SK-N-SH (cell line): Measurements from ENCODE around the gene LIAS. TPM values are rescaled to one million over a fixed set of nuclear protein-coding genes. Genes with fewer than 3 reads are reported as not detected.

ENCODE experiments used
- CTCF ChIA-PET: fragments of 300-600, 350-600 bp; formaldehyde crosslinking; extraction: SDS; loops from one replicate; lab custom pipeline; 2021; lab: Yijun Ruan, JAX
- POLR2A ChIA-PET: fragments of 350-600 bp; sonication (Branson Sonifier 250); formaldehyde crosslinking; extraction: SDS; loops from one replicate; lab custom pipeline; 2020; ENCODE audit warnings: antibody characterized with exemption, inconsistent platforms; lab: Yijun Ruan, JAX
- DNase-seq: peaks from one replicate; pipeline ENCODE4 v3.0.0; 2012
- H2AFZ ChIP-seq: fragments of 200-600 bp; sonication (generic); 2 replicates; pipeline ENCODE4 v1.8.1; 2016; ENCODE audit warnings: antibody characterized with exemption, mild to moderate bottlenecking, low read depth
- H3F3A ChIP-seq: fragments of 200-600 bp; sonication (generic); replicated peaks from 2 replicates; pipeline ENCODE3; 2016; ENCODE audit warnings: antibody characterized with exemption, mild to moderate bottlenecking; ENCODE audit not compliant: insufficient read depth
- H3K27ac ChIP-seq, 2 experiments: fragments of 200-500 bp in 1 of 2; fragments of 200-600 bp in 1 of 2; sonication (Bioruptor generic) in 1 of 2; sonication (generic), shearing (Covaris generic) in 1 of 2; 2 replicates each; pipeline versions ENCODE4 v1.5.1 to v1.6.1; 2014 to 2016; ENCODE audit warnings: low read depth in 2 of 2, inconsistent platforms in 1 of 2, low read length in 1 of 2, mild to moderate bottlenecking in 1 of 2, mixed read lengths in 1 of 2
- H3K27me3 ChIP-seq: fragments of 200-600 bp; sonication (generic), shearing (Covaris generic); 2 replicates; pipeline ENCODE4 v1.6.1; 2016; ENCODE audit warnings: mixed run types; ENCODE audit not compliant: insufficient read depth
- H3K36me3 ChIP-seq, 2 experiments: fragments of 200-500 bp in 1 of 2; fragments of 200-600 bp in 1 of 2; sonication (Bioruptor generic) in 1 of 2; sonication (generic) in 1 of 2; replicated peaks in 1 of 2; 2 replicates each; pipeline versions ENCODE3 to v1.5.1; 2014 to 2016; ENCODE audit warnings: low read length in 1 of 2, mild to moderate bottlenecking in 1 of 2; ENCODE audit not compliant: insufficient read depth in 2 of 2, control insufficient read depth in 1 of 2
- H3K4me1 ChIP-seq, 2 experiments: fragments of 200-500 bp in 1 of 2; fragments of 200-600 bp in 1 of 2; sonication (Bioruptor generic) in 1 of 2; sonication (generic), shearing (Covaris generic) in 1 of 2; 2 replicates each; pipeline versions ENCODE4 v1.5.1 to v1.6.1; 2014 to 2016; ENCODE audit warnings: low read depth in 1 of 2, low read length in 1 of 2, mixed run types in 1 of 2; ENCODE audit not compliant: insufficient read depth in 2 of 2, control insufficient read depth in 1 of 2
- H3K4me2 ChIP-seq: fragments of 200-600 bp; sonication (generic), shearing (Covaris generic); 2 replicates; pipeline ENCODE4 v1.6.1; 2017; ENCODE audit warnings: mixed run types
- H3K4me3 ChIP-seq, 2 experiments: fragments of 200-500 bp in 1 of 2; fragments of 200-600 bp in 1 of 2; sonication (Bioruptor generic) in 1 of 2; sonication (generic), shearing (Covaris generic) in 1 of 2; 2 replicates each; pipeline versions ENCODE4 v1.5.1 to v1.8.1; 2014 to 2016; ENCODE audit warnings: low read depth in 2 of 2, inconsistent platforms in 1 of 2, low read length in 1 of 2, mild to moderate bottlenecking in 1 of 2, mixed read lengths in 1 of 2, moderate library complexity in 1 of 2
- H3K79me2 ChIP-seq: fragments of 200-600 bp; sonication (generic); 2 replicates; pipeline ENCODE4 v1.8.1; 2017; ENCODE audit warnings: mild to moderate bottlenecking; ENCODE audit not compliant: insufficient read depth
- H3K9ac ChIP-seq: fragments of 200-600 bp; sonication (generic); 2 replicates; pipeline ENCODE4 v1.6.1; 2017; ENCODE audit warnings: mixed run types
- H3K9me2 ChIP-seq: fragments of 200-600 bp; sonication (generic); 2 replicates; pipeline ENCODE4 v1.6.1; 2017; ENCODE audit warnings: mixed run types
- H3K9me3 ChIP-seq: fragments of 200-600 bp; sonication (generic); 2 replicates; pipeline ENCODE4 v1.6.1; 2017; ENCODE audit warnings: mixed run types, mild to moderate bottlenecking, moderate library complexity
- H4K20me1 ChIP-seq: fragments of 200-600 bp; sonication (generic); 2 replicates; pipeline ENCODE4 v1.6.1; 2017; ENCODE audit warnings: mild to moderate bottlenecking, mixed run types; ENCODE audit not compliant: insufficient read depth
- ELF1 ChIP-seq: IDR thresholded peaks from 2 replicates; pipeline ENCODE4 v1.4.0; 2012
- FOSL2 ChIP-seq: IDR thresholded peaks from 2 replicates; pipeline ENCODE4 v1.4.0; 2012; ENCODE audit warnings: low read depth, mild to moderate bottlenecking, moderate library complexity, borderline replicate concordance
- FOXJ3 ChIP-seq: sonication (generic); formaldehyde crosslinking; IDR thresholded peaks from 2 replicates; pipeline ENCODE4 v1.5.1; 2020; ENCODE audit warnings: mild to moderate bottlenecking, missing genetic modification reagents
- MEF2A ChIP-seq: IDR thresholded peaks from 2 replicates; pipeline ENCODE4 v1.4.0; 2012; ENCODE audit warnings: low read depth, borderline replicate concordance
- POLR2AphosphoS5 ChIP-seq: IDR thresholded peaks from 2 replicates; pipeline ENCODE4 v1.6.1; 2012; ENCODE audit warnings: low read depth, low read length
- RCOR1 ChIP-seq: fragments of 150-350 bp; IDR thresholded peaks from 2 replicates; pipeline ENCODE4 v1.6.1; 2017; ENCODE audit warnings: antibody characterized with exemption, low read length
- SMC3 ChIP-seq: IDR thresholded peaks from 2 replicates; pipeline ENCODE4 v1.6.1; 2012; ENCODE audit warnings: low read depth, low read length, improper control_type of control experiment
- TEAD4 ChIP-seq: IDR thresholded peaks from 2 replicates; pipeline ENCODE4 v1.4.0; 2012; ENCODE audit warnings: mild to moderate bottlenecking, borderline replicate concordance; ENCODE audit not compliant: insufficient read depth
- WGBS: methylation state at CpG from one replicate; pipeline ENCODE4 v1.1.6; 2017; ENCODE audit warnings: low lambda C conversion rate; 5-methylcytosine and 5-hydroxymethylcytosine counted together
- polyA plus RNA-seq, 3 experiments: library from polyadenylated mRNA; depleted of rRNA; stranded (reverse); fragments of >200 nt; gene quantifications; 2 replicates each; pipeline ENCODE4 v1.2.3, GENCODE V29; 2012
- TF ChIP-seq, protein P1 (sequence below): IDR thresholded peaks from 2 replicates; pipeline ENCODE4 v1.4.0; 2012; ENCODE audit warnings: low read depth, borderline replicate concordance
- TF ChIP-seq, protein P2 (sequence below): IDR thresholded peaks from 2 replicates; pipeline ENCODE4 v1.4.0; 2012; ENCODE audit warnings: low read depth
- TF ChIP-seq, protein P3 (sequence below): fragments of 150-350 bp; IDR thresholded peaks from 2 replicates; pipeline ENCODE4 v1.6.1; 2017; ENCODE audit warnings: antibody characterized with exemption, low read length, low read depth, borderline replicate concordance
- TF ChIP-seq, protein P4 (sequence below): IDR thresholded peaks from 2 replicates; pipeline ENCODE4 v1.6.1; 2012; ENCODE audit warnings: mild to moderate bottlenecking, low read depth, low read length, moderate library complexity

The LIAS gene
- polyA plus RNA-seq, 1 of the 3 experiments (the other 2 are of a cell fraction), result 9.2 TPM

GRCh38 chr4:39464886-39465501 lies 6.1 kb downstream of the LIAS start (continued):
- TF ChIP-seq, protein P1, sequence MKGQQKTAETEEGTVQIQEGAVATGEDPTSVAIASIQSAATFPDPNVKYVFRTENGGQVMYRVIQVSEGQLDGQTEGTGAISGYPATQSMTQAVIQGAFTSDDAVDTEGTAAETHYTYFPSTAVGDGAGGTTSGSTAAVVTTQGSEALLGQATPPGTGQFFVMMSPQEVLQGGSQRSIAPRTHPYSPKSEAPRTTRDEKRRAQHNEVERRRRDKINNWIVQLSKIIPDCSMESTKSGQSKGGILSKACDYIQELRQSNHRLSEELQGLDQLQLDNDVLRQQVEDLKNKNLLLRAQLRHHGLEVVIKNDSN, result no peak
- TF ChIP-seq SMC3 (no peak), POLR2AphosphoS5 (peak; percentile 90), FOSL2 (peak; percentile 61; the same call in 1 of the 2 replicates), FOXJ3 (CRISPR knock-in tag) (no peak), TEAD4 (peak; percentile 31; the same call in 1 of the 2 replicates)
- TF ChIP-seq, protein P2, sequence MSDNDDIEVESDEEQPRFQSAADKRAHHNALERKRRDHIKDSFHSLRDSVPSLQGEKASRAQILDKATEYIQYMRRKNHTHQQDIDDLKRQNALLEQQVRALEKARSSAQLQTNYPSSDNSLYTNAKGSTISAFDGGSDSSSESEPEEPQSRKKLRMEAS, result peak; percentile 68; the same call in 1 of the 2 replicates

DNA sequence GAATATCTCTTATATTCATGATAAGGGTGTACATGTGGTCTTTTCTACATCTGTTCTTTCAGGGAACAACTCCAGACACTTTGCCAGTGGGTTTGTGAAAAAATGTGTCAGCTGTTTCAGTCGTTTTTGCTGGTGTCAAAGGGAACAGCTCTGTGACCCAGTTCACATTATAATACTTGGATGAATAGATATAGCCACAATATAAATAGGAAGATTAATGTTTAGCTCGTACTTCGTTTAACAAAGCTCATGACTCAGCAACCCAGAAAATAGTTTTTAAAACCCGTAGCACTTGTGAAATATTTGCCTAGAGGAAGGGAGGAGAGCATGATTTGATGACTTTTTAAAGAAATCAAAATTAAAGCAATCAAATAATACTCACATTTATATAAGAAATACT lies 7.9 kb downstream of the LIAS start:
- no peaks in the 10 kb centered on the region for H3K9me3 ChIP-seq
- H3K4me1 ChIP-seq, result peaks cover 5% of the 10 kb centered on the region in 2 experiments; a peak in 2 of 4 replicates
- no peaks in the 10 kb centered on the region for H3K27me3 ChIP-seq
- TF ChIP-seq FOSL2 (no peak), SMC3 (no peak), MEF2A (no peak), RCOR1 (no peak), ELF1 (no peak)
- TF ChIP-seq, protein P3, sequence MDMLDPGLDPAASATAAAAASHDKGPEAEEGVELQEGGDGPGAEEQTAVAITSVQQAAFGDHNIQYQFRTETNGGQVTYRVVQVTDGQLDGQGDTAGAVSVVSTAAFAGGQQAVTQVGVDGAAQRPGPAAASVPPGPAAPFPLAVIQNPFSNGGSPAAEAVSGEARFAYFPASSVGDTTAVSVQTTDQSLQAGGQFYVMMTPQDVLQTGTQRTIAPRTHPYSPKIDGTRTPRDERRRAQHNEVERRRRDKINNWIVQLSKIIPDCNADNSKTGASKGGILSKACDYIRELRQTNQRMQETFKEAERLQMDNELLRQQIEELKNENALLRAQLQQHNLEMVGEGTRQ, result no peak
- TF ChIP-seq, protein P4, sequence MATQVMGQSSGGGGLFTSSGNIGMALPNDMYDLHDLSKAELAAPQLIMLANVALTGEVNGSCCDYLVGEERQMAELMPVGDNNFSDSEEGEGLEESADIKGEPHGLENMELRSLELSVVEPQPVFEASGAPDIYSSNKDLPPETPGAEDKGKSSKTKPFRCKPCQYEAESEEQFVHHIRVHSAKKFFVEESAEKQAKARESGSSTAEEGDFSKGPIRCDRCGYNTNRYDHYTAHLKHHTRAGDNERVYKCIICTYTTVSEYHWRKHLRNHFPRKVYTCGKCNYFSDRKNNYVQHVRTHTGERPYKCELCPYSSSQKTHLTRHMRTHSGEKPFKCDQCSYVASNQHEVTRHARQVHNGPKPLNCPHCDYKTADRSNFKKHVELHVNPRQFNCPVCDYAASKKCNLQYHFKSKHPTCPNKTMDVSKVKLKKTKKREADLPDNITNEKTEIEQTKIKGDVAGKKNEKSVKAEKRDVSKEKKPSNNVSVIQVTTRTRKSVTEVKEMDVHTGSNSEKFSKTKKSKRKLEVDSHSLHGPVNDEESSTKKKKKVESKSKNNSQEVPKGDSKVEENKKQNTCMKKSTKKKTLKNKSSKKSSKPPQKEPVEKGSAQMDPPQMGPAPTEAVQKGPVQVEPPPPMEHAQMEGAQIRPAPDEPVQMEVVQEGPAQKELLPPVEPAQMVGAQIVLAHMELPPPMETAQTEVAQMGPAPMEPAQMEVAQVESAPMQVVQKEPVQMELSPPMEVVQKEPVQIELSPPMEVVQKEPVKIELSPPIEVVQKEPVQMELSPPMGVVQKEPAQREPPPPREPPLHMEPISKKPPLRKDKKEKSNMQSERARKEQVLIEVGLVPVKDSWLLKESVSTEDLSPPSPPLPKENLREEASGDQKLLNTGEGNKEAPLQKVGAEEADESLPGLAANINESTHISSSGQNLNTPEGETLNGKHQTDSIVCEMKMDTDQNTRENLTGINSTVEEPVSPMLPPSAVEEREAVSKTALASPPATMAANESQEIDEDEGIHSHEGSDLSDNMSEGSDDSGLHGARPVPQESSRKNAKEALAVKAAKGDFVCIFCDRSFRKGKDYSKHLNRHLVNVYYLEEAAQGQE, result no peak
- H3K27ac ChIP-seq, result no peak overlapping the region
- no peak overlapping the region for H3K4me2 ChIP-seq
- H3F3A ChIP-seq, result peaks cover 16% of the 10 kb centered on the region
- POLR2A ChIA-PET, result interaction anchor here (1.7 kb wide), 1 partner anchor 59 kb away, joined by 4 read pairs; no protein-coding TSS in a partner anchor
- H3K79me2 ChIP-seq, result no peaks in the 10 kb centered on the region
- 71% methylated on average over 4 of the region's 4 CpGs for WGBS
- no peaks in the 10 kb centered on the region for H4K20me1 ChIP-seq
- H2AFZ ChIP-seq, result no peak overlapping the region
- no peak for DNase-seq
- H3K9me2 ChIP-seq, result no peaks in the 10 kb centered on the region
- H3K36me3 ChIP-seq, result peaks cover 13 to 36% of the 10 kb centered on the region in 2 experiments
- no peak overlapping the region for H3K4me3 ChIP-seq
- CTCF ChIA-PET, result interaction anchor here (0.6 to 1.6 kb wide), 5 partner anchors 11 to 859 kb away, joined by 3 to 7 read pairs (median 3); no protein-coding TSS in a partner anchor
- no peak overlapping the region for H3K9ac ChIP-seq
